Measurements from ENCODE around the gene PHC3.
"Not testable (repeated sequence)": the region's sequence is repeated elsewhere in the genome, so short reads cannot be mapped to it uniquely, and the experiment has no call there.

The PHC3 gene

DNA sequence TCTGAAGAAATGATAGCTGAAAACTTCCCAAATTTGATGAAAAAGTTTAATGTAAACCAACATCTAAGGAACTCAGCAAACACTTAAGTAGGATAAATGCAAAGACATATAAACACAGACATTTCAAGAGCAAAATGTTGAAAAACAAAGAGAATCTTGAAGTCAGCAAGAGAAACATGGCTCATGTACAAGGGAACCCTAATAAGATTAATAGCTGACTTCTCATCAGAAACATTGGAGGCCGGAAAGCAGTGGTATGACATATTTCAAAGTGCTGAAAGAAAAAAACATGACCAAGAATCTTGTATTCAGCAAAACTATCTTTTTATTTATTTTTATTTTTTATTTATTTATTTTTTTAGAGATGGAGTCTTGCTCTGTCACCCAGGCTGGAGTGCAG lies 30.1 kb upstream of the PHC3 start:
- H3K79me2 ChIP-seq (ENCODE audit: insufficient read depth, low read depth) = no peaks in the 10 kb centered on the region
- H3K4me1 ChIP-seq (ENCODE audit: low read depth, poor library complexity, severe bottlenecking) = no peaks in the 10 kb centered on the region
- no peaks in the 10 kb centered on the region for H3K27me3 ChIP-seq (ENCODE audit: insufficient read depth, low read depth)
- no peak overlapping the region for H3K4me2 ChIP-seq
- no peaks in the 10 kb centered on the region for H4K20me1 ChIP-seq (ENCODE audit: insufficient read depth)
- H3K36me3 ChIP-seq (ENCODE audit: insufficient read depth) = no peaks in the 10 kb centered on the region
- H3K27ac ChIP-seq = no peak overlapping the region
- no peak overlapping the region for H2AFZ ChIP-seq (ENCODE audit: low read depth)
- no peak overlapping the region for H3K9ac ChIP-seq
- no peak for TF ChIP-seq CTCF (conservative IDR thresholded peaks at IDR 0.05; ENCODE audit: low read depth, low read length)
- no peak overlapping the region for H3K4me3 ChIP-seq (IDR thresholded peaks at IDR 0.05; ENCODE audit: insufficient read depth, low read depth, low read length)

DNA sequence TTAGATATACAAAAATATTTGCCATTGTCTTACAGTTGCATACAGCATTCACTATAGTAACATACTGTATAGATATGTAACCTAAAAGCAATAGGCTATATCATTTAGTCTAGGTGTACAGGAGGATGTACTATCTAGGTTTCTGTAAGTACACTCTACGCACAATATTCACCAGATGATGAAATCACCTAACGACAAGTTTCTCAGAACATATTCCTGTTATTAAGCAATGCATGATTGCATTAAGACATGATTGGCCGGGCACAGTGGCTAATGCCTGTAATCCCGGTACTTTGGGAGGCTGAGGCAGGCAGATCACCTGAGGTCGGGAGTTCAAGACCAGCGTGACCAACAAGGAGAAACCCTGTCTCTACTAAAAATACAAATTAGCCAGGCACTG lies 26.2 kb upstream of the PHC3 start:
- Histone ChIP-seq H3K4me1 (ENCODE audit: low read depth, poor library complexity, severe bottlenecking) (no peaks in the 10 kb centered on the region), H3K36me3 (ENCODE audit: insufficient read depth) (no peaks in the 10 kb centered on the region), H3K79me2 (ENCODE audit: insufficient read depth, low read depth) (no peaks in the 10 kb centered on the region), H3K27ac (no peak overlapping the region), H4K20me1 (ENCODE audit: insufficient read depth) (no peaks in the 10 kb centered on the region), H3K4me3 (IDR thresholded peaks at IDR 0.05; ENCODE audit: insufficient read depth, low read depth, low read length) (no peak overlapping the region), H3K4me2 (no peak overlapping the region), H3K27me3 (ENCODE audit: insufficient read depth, low read depth) (no peaks in the 10 kb centered on the region), H3K9ac (no peak overlapping the region), H2AFZ (ENCODE audit: low read depth) (no peak overlapping the region)
- TF ChIP-seq CTCF (conservative IDR thresholded peaks at IDR 0.05; ENCODE audit: low read depth, low read length) = no peak

- H2AFZ ChIP-seq (ENCODE audit: low read depth); H3K4me2 ChIP-seq; H3K9ac ChIP-seq; H4K20me1 ChIP-seq (ENCODE audit: insufficient read depth); H3K4me1 ChIP-seq (ENCODE audit: low read depth, poor library complexity, severe bottlenecking); H3K36me3 ChIP-seq (ENCODE audit: insufficient read depth); H3K79me2 ChIP-seq (ENCODE audit: insufficient read depth, low read depth); H3K4me3 ChIP-seq (IDR thresholded peaks at IDR 0.05; ENCODE audit: insufficient read depth, low read depth, low read length); H3K27me3 ChIP-seq (ENCODE audit: insufficient read depth, low read depth); H3K27ac ChIP-seq: not testable (repeated sequence)
Measured at GRCh38 chr3:170206164-170206762, 24.7 kb upstream of the PHC3 start.

DNA sequence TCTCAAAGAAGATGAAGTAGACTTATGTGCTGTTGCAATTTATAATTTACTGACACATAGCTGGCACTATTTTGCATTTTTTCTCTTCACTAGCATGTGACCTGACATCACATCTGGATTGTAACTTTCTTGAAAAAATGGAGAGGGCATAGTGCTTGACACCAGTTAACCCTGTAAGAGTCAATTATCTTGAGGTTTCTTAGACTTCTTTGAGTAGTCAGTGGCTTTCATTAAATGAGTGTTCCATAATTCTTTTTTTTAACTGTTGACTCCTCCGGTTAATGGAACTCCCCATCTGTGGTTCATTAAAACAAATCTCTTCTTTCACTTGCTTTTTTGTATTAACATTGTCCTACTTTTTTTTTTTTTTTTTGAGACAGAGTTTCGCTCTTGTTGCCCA lies 23.8 kb upstream of the PHC3 start:
- Histone ChIP-seq H3K4me1 (ENCODE audit: low read depth, poor library complexity, severe bottlenecking) (no peaks in the 10 kb centered on the region), H3K9ac (no peak overlapping the region), H4K20me1 (ENCODE audit: insufficient read depth) (no peaks in the 10 kb centered on the region), H3K36me3 (ENCODE audit: insufficient read depth) (no peaks in the 10 kb centered on the region), H2AFZ (ENCODE audit: low read depth) (no peak overlapping the region), H3K79me2 (ENCODE audit: insufficient read depth, low read depth) (no peaks in the 10 kb centered on the region), H3K4me3 (IDR thresholded peaks at IDR 0.05; ENCODE audit: insufficient read depth, low read depth, low read length) (no peak overlapping the region), H3K4me2 (no peak overlapping the region), H3K27me3 (ENCODE audit: insufficient read depth, low read depth) (no peaks in the 10 kb centered on the region), H3K27ac (no peak overlapping the region)
- TF ChIP-seq CTCF (conservative IDR thresholded peaks at IDR 0.05; ENCODE audit: low read depth, low read length) = no peak

GRCh38 chr3:170204509-170204908 lies 23.0 kb upstream of the PHC3 start:
- TF ChIP-seq CTCF (conservative IDR thresholded peaks at IDR 0.05; ENCODE audit: low read depth, low read length) = no peak

More at GRCh38 chr3:170204509-170204908, 23.0 kb upstream of the PHC3 start:
- no peaks in the 10 kb centered on the region for H3K27me3 ChIP-seq (ENCODE audit: insufficient read depth, low read depth)
- no peaks in the 10 kb centered on the region for H3K36me3 ChIP-seq (ENCODE audit: insufficient read depth)
- no peak overlapping the region for H3K9ac ChIP-seq
- no peaks in the 10 kb centered on the region for H4K20me1 ChIP-seq (ENCODE audit: insufficient read depth)
- no peak overlapping the region for H2AFZ ChIP-seq (ENCODE audit: low read depth)
- H3K4me3 ChIP-seq (IDR thresholded peaks at IDR 0.05; ENCODE audit: insufficient read depth, low read depth, low read length) = no peak overlapping the region
- no peaks in the 10 kb centered on the region for H3K4me1 ChIP-seq (ENCODE audit: low read depth, poor library complexity, severe bottlenecking)
- H3K27ac ChIP-seq = no peak overlapping the region
- no peak overlapping the region for H3K4me2 ChIP-seq
- H3K79me2 ChIP-seq (ENCODE audit: insufficient read depth, low read depth) = no peaks in the 10 kb centered on the region

Measured in KMS-11 (cell line).